ENCODE results near the gene ZNF169. TPM values are rescaled to one million over a fixed set of nuclear protein-coding genes. Genes with fewer than 3 reads are reported as not detected.

Gene ZNF169
- total and polyA plus RNA-seq, 2 of the 8 experiments (the other 6 are each of a cell fraction or from before 2014, with no cell fraction given): 7.0 to 9.0 TPM

- Histone ChIP-seq H3K79me1 (ENCODE audit: low read depth, low read length) (no peaks in the 10 kb centered on the region), H3K14ac (ENCODE audit: insufficient read length) (no peak overlapping the region), H2BK120ac (replicated peaks; ENCODE audit: low read depth, low read length) (no peak overlapping the region), H2BK20ac (ENCODE audit: low read length) (no peak overlapping the region), H3K9ac (replicated peaks in 1 of 4; ENCODE audit: extremely low read depth in 1 of 4, low read depth in 3 of 4, low read length in 3 of 4) (no peak overlapping the region), H3K4me1 (replicated peaks in 1 of 4; ENCODE audit: control insufficient read depth in 3 of 4, insufficient read depth in 4 of 4, low read length in 3 of 4) (0 out of 7 replicates have a peak, but pooled peaks cover 0 to 3% (median 0%) of the 10 kb centered on the region in 4 experiments), H3K27ac (ENCODE audit: low read depth, low read length) (no peak overlapping the region), H2AK5ac (ENCODE audit: low read depth, low read length) (no peak overlapping the region), H3K23ac (ENCODE audit: insufficient read length) (no peak overlapping the region), H2AFZ (ENCODE audit: low read length) (no peak overlapping the region), H2BK15ac (ENCODE audit: low read length) (no peak overlapping the region), H4K8ac (ENCODE audit: extremely low read depth, insufficient read depth, low read length) (no peak overlapping the region), H3K36me3 (ENCODE audit: control insufficient read depth in 2 of 4, insufficient read depth in 4 of 4, low read length in 3 of 4) (peaks cover 0 to 4% (median 1%) of the 10 kb centered on the region in 4 experiments; a peak in 2 of 8 replicates), H4K20me1 (replicated peaks in 1 of 2; ENCODE audit: control insufficient read depth in 1 of 2, insufficient read depth in 2 of 2, low read length in 2 of 2) (no peaks in the 10 kb centered on the region), H3K4me3 (ENCODE audit: extremely low read depth in 1 of 4, insufficient read depth in 2 of 4, low read depth in 3 of 4, low read length in 4 of 4) (no peak overlapping the region), H4K91ac (replicated peaks; ENCODE audit: insufficient read length, low read length) (no peak overlapping the region), H3K18ac (ENCODE audit: extremely low read depth, low read length) (no peak overlapping the region), H3K4me2 (ENCODE audit: insufficient read depth in 1 of 2, low read depth in 2 of 2, low read length in 2 of 2) (no peak overlapping the region), H3K56ac (replicated peaks; ENCODE audit: insufficient read length, low read depth, low read length) (no peak overlapping the region), H3K79me2 (ENCODE audit: control insufficient read depth in 1 of 2, insufficient read depth in 2 of 2, low read length in 2 of 2) (no peaks in the 10 kb centered on the region), H3K27me3 (replicated peaks in 1 of 4; ENCODE audit: control insufficient read depth in 3 of 4, extremely low read depth in 1 of 4, insufficient read depth in 3 of 4, low read length in 3 of 4) (no peaks in the 10 kb centered on the region), H2BK12ac (ENCODE audit: low read depth, low read length) (no peak overlapping the region), H3K9me3 (ENCODE audit: insufficient read depth in 2 of 2, low read depth in 1 of 2, low read length in 1 of 2) (no peaks in the 10 kb centered on the region), H3K4ac (replicated peaks; ENCODE audit: insufficient read length, low read depth, low read length) (no peak overlapping the region), H2BK5ac (ENCODE audit: low read depth, low read length) (no peak overlapping the region), H4K5ac (ENCODE audit: insufficient read length, low read depth, low read length) (no peak overlapping the region), H3K23me2 (ENCODE audit: low read depth, low read length) (no peaks in the 10 kb centered on the region)
- POLR2A ChIA-PET (ENCODE audit: partially characterized antibody): no interaction called here
- WGBS, 2 experiments (ENCODE audit: extremely low coverage in 1 of 2, insufficient coverage in 1 of 2, insufficient read length in 1 of 2, insufficient replicate concordance in 2 of 2, low coverage in 1 of 2, low lambda C conversion rate in 2 of 2, missing lambda C conversion rate in 1 of 2): 97% methylated on average over 3 of the region's 3 CpGs; no CpG with 5 or more reads in 1 of the 2 experiments
- CTCF ChIA-PET (ENCODE audit: partially characterized antibody): no interaction called here
- DNase-seq (ENCODE audit: low read depth in 1 of 2, low spot score in 2 of 2): no peak
- FAIRE-seq: no peak
- TF ChIP-seq SP4 (IDR thresholded peaks at IDR 0.05; ENCODE audit: low read length) (no peak), BACH1 (IDR thresholded peaks at IDR 0.05; ENCODE audit: low read length) (no peak), CTBP2 (IDR thresholded peaks at IDR 0.05; ENCODE audit: borderline replicate concordance, insufficient read depth, insufficient read length, low read length) (no peak), ATF3 (IDR thresholded peaks at IDR 0.05; ENCODE audit: insufficient read depth, low read depth, low read length) (no peak), SIRT6 (IDR thresholded peaks at IDR 0.05; ENCODE audit: low read length) (no peak), SP1 (IDR thresholded peaks at IDR 0.05; ENCODE audit: low read depth, low read length) (no peak), KDM4A (IDR thresholded peaks at IDR 0.05; ENCODE audit: low read depth, low read length, severe bottlenecking) (no peak), NANOG (IDR thresholded peaks at IDR 0.05; ENCODE audit: insufficient read depth, low read depth, low read length, poor library complexity, severe bottlenecking) (no peak), E2F6 (IDR thresholded peaks at IDR 0.05) (no peak), ZNF274 (IDR thresholded peaks at IDR 0.05; ENCODE audit: borderline replicate concordance, extremely low read depth, low read length) (no peak), RFX5 (IDR thresholded peaks at IDR 0.05; ENCODE audit: borderline replicate concordance, low read depth, low read length) (no peak), RXRA (IDR thresholded peaks at IDR 0.05; ENCODE audit: insufficient read depth, low read depth, low read length) (no peak)
Measured at GRCh38 chr9:94286116-94286515, 27.0 kb downstream of the ZNF169 start.

Data from H1 (cell line).